ENCODE measurements around the gene ANKFY1.

DNA sequence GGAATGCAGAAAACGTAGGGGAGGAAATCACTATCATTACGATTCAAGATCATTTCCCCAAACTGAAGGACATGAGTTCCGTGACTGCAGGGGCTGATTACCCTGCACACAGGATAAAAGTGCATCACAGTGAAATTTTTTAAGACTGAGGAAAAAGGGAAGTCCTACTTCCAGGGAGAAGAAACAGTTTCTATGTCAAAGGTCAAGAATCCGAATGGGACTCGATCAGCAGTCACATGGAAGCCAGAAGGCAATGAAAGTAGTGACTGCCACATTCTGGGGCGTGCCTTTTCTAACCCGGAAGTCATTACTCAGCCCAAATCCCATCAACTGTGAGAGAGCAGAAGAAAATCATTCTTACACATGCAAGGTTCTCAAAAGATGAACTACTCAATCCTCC is 133.1 kb downstream of the ANKFY1 start:
- TF ChIP-seq, protein P1, sequence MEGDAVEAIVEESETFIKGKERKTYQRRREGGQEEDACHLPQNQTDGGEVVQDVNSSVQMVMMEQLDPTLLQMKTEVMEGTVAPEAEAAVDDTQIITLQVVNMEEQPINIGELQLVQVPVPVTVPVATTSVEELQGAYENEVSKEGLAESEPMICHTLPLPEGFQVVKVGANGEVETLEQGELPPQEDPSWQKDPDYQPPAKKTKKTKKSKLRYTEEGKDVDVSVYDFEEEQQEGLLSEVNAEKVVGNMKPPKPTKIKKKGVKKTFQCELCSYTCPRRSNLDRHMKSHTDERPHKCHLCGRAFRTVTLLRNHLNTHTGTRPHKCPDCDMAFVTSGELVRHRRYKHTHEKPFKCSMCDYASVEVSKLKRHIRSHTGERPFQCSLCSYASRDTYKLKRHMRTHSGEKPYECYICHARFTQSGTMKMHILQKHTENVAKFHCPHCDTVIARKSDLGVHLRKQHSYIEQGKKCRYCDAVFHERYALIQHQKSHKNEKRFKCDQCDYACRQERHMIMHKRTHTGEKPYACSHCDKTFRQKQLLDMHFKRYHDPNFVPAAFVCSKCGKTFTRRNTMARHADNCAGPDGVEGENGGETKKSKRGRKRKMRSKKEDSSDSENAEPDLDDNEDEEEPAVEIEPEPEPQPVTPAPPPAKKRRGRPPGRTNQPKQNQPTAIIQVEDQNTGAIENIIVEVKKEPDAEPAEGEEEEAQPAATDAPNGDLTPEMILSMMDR (IDR thresholded peaks at IDR 0.05) = no peak
- peak; percentile 25 to 65 for TF ChIP-seq EP300 (IDR thresholded peaks at IDR 0.05)

All from tibial nerve (tissue), 4 donors.